CD4-positive, alpha-beta memory T cell (primary cell): Measurements from ENCODE around the gene SOX18. TPM values are rescaled to one million over a fixed set of nuclear protein-coding genes. Genes with fewer than 3 reads are reported as not detected.
A peak's percentile ranks its signal among the peaks of the same experiment; 100 is the strongest.

ENCODE experiments used
- CTCF ChIA-PET: fragments of 350-600 bp; sonication (Branson Sonifier 250); formaldehyde crosslinking; loops from one replicate; lab custom pipeline; 2021; ENCODE audit warnings: inconsistent platforms; ENCODE audit not compliant: partially characterized antibody; lab: Charles Lee
- POLR2A ChIA-PET: fragments of 350-600 bp; sonication (Branson Sonifier 250); formaldehyde crosslinking; loops from one replicate; lab custom pipeline; 2021; ENCODE audit not compliant: partially characterized antibody; lab: Charles Lee
- DNase-seq, 5 donors: peaks; one replicate each; pipeline versions ENCODE4 v3.0.0 to v3.0.0-alpha.2; 2020 to 2022; ENCODE audit warnings: mixed read lengths in 1 of 5
- H3K27ac ChIP-seq: one replicate; pipeline ENCODE4 v1.7.0; 2013; ENCODE audit warnings: low read depth, low read length
- H3K27me3 ChIP-seq: 2 replicates; pipeline ENCODE4 v1.7.0; 2013; ENCODE audit warnings: mild to moderate bottlenecking, low read length, moderate library complexity; ENCODE audit not compliant: insufficient read depth
- H3K36me3 ChIP-seq: 2 replicates; pipeline ENCODE4 v1.7.0; 2013; ENCODE audit warnings: mild to moderate bottlenecking, low read length, moderate library complexity; ENCODE audit not compliant: insufficient read depth
- H3K4me1 ChIP-seq: 2 replicates; pipeline ENCODE4 v1.7.0; 2013; ENCODE audit warnings: mild to moderate bottlenecking, low read length, moderate library complexity; ENCODE audit not compliant: insufficient read depth
- H3K4me3 ChIP-seq, 2 donors: one replicate each; pipeline ENCODE4 v1.7.0; 2013; ENCODE audit warnings: low read length in 2 of 2, mild to moderate bottlenecking in 1 of 2
- H3K9me3 ChIP-seq, 2 donors: one replicate each; pipeline ENCODE4 v1.7.0; 2013; ENCODE audit warnings: low read length in 2 of 2, control low read depth in 1 of 2; ENCODE audit not compliant: control insufficient read depth in 1 of 2
- H3K27ac Mint-ChIP-seq, 7 donors: one replicate each; pipeline ENCODE4 v1.8.0; 2020 to 2021; ENCODE audit warnings: mixed read lengths in 7 of 7, mild to moderate bottlenecking in 6 of 7, inconsistent platforms in 3 of 7, moderate library complexity in 3 of 7
- H3K27me3 Mint-ChIP-seq, 2 donors: one replicate each; pipeline ENCODE4 v1.8.0; 2020 to 2021; ENCODE audit warnings: mixed read lengths in 2 of 2
- H3K36me3 Mint-ChIP-seq, 2 donors: one replicate each; pipeline ENCODE4 v1.8.0; 2020 to 2021; ENCODE audit warnings: mixed read lengths in 2 of 2, inconsistent platforms in 1 of 2, mild to moderate bottlenecking in 1 of 2
- H3K4me1 Mint-ChIP-seq, 4 donors: one replicate each; pipeline ENCODE4 v1.8.0; 2020 to 2021; ENCODE audit warnings: mixed read lengths in 4 of 4, mild to moderate bottlenecking in 1 of 4
- H3K4me3 Mint-ChIP-seq, 8 donors: one replicate each; pipeline ENCODE4 v1.8.0; 2020 to 2021; ENCODE audit warnings: mixed read lengths in 8 of 8, mild to moderate bottlenecking in 7 of 8, moderate library complexity in 6 of 8, inconsistent platforms in 3 of 8
- H3K9me3 Mint-ChIP-seq, 8 donors: one replicate each; pipeline ENCODE4 v1.8.0; 2020 to 2021; ENCODE audit warnings: mixed read lengths in 8 of 8, mild to moderate bottlenecking in 5 of 8, inconsistent platforms in 3 of 8, moderate library complexity in 1 of 8
- intact Hi-C: fragments of 100-400 bp; cut with micrococcal nuclease; formaldehyde crosslinking; loops from one replicate; pipeline ENCODE4 v1.15.1; 2023
- polyA plus RNA-seq, 2 donors: library from polyadenylated mRNA; unstranded; fragments of 300-500 nt; fragmentation: Illumina TruSeq; gene quantifications; one replicate each; pipeline ENCODE4 v1.2.3, GENCODE V29; 2021
- total RNA-seq, 2 experiments: library from RNA; stranded (reverse); gene quantifications; one replicate each; pipeline ENCODE4 v1.2.3, GENCODE V29; 2021

The SOX18 gene
- total and polyA plus RNA-seq, 4 experiments from 2014 or later, result not detected

GRCh38 chr20:64080813-64081623 lies 31.6 kb upstream of the SOX18 start:
- Mint-ChIP-seq H3K4me1 (peaks cover 11 to 56% (median 34%) of the 10 kb centered on the region in 4 donors), H3K36me3 (peaks cover 0 to 10% of the 10 kb centered on the region in 2 donors), H3K9me3 (peaks cover 0 to under 1% (median 0%) of the 10 kb centered on the region in 8 donors), H3K4me3 (peak overlapping the region; percentile 76 to 86 (median 81)), H3K27me3 (no peaks in the 10 kb centered on the region), H3K27ac (peak overlapping the region; percentile 82 to 94 (median 89))
- no peaks in the 10 kb centered on the region for H3K27me3 ChIP-seq
- ChIA-PET POLR2A (interaction anchor here (3.3 kb wide), 1 partner anchor 344 kb away, joined by 22 read pairs; the partner anchor contains the start of gene LIME1), CTCF (interaction anchor here (0.5 to 5.2 kb wide), 5 partner anchors 20 to 41 kb away, joined by 3 to 73 read pairs (median 6); no protein-coding TSS in a partner anchor)
- DNase-seq, result no peak
- peaks cover 42% of the 10 kb centered on the region for H3K4me1 ChIP-seq
- H3K27ac ChIP-seq, result peak overlapping the region; percentile 63
- no peaks in the 10 kb centered on the region for H3K9me3 ChIP-seq
- intact Hi-C loops, result no loop called here
- H3K4me3 ChIP-seq, result no peak overlapping the region
- H3K36me3 ChIP-seq, result peaks cover 5% of the 10 kb centered on the region

DNA sequence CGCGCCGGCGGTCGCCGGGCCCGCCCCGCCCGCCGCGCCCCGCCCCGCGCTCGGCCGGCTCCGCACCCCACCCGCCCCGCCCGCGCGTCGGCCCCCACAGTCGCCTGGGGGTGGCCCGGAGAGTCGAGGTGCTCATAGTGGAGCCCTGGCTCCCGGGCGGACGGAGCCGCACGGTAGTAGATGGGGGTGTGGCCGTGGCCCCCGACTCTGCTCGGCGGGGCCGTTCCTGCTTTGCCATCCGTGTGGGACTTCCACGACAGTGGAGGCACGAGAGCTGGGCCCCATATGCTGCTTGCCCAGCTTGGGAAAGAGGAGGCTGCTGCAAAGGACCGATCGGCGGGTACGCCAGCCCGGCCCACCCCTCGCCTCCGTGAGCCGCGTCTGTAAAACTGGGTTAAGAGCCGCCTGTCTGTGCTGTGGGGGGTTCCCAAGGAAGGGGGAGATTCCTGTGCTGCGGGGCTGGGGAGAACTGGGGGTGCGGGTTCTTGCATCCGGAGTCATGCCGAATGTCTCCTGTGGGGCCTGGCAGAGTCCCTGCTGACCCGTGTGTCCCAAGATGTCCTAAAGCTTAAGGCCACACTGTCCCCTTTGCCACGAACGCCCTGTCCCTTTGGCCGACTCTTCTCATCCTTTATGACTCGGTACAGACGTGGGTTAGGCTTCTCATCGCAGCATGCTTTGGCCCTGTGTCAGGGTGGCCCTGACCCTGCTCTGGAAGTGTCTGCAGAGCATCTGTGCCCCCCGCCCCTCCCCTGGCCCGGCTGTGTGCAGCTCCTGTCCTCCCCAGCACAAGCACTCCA lies 30.8 kb upstream of the SOX18 start, which contains the start of gene OPRL1:
OPRL1 (plus strand) TSS at position 70 of the 800 bp plus-strand sequence. CDS start 12,639 bp downstream, outside the sequence.
- Mint-ChIP-seq H3K27me3 (no peaks in the 10 kb centered on the region), H3K4me3 (peak within 1 kb of the TSS; percentile 86 to 95 (median 90)), H3K27ac (peak within 1 kb of the TSS; percentile 83 to 94 (median 92)), H3K9me3 (no peaks in the 10 kb centered on the region), H3K4me1 (peaks cover 11 to 62% (median 37%) of the 10 kb centered on the region in 4 donors), H3K36me3 (peaks cover 0 to 15% of the 10 kb centered on the region in 2 donors)
- peak within 1 kb of the TSS; percentile 73 to 97 for H3K4me3 ChIP-seq
- POLR2A ChIA-PET, result interaction anchor here (0.9 to 3.5 kb wide), 14 partner anchors 10 to 1076 kb away, joined by 3 to 29 read pairs (median 6); partner anchors contain the start of genes LIME1, PCMTD2, PPDPF and TCEA2
- no peaks in the 10 kb centered on the region for H3K9me3 ChIP-seq
- H3K27me3 ChIP-seq, result no peaks in the 10 kb centered on the region
- intact Hi-C loops, result no loop called here
- peak; percentile 50 to 86 (median 57) for DNase-seq
- H3K36me3 ChIP-seq, result peaks cover 9% of the 10 kb centered on the region
- CTCF ChIA-PET, result interaction anchor here (1.0 to 5.2 kb wide), 6 partner anchors 18 to 176 kb away, joined by 3 to 73 read pairs (median 5); no protein-coding TSS in a partner anchor
- peaks cover 48% of the 10 kb centered on the region for H3K4me1 ChIP-seq
- H3K27ac ChIP-seq, result peak within 1 kb of the TSS; percentile 74

GRCh38 chr20:64079273-64080012 lies 30.0 kb upstream of the SOX18 start, which contains the start of gene RGS19:
TSS of gene RGS19 (minus strand) at chr20:64079518. CDS start at chr20:64076886, 2,632 bp downstream.
- DNase-seq, result peak; percentile 64 to 80 (median 67)
- Mint-ChIP-seq H3K27ac (peak within 1 kb of the TSS; percentile 83 to 93 (median 92)), H3K27me3 (no peaks in the 10 kb centered on the region), H3K9me3 (no peaks in the 10 kb centered on the region), H3K36me3 (peaks cover 0 to 19% of the 10 kb centered on the region in 2 donors), H3K4me3 (peak within 1 kb of the TSS; percentile 86 to 95 (median 90)), H3K4me1 (peaks cover 10 to 61% (median 34%) of the 10 kb centered on the region in 4 donors)
- Histone ChIP-seq H3K4me3 (peak within 1 kb of the TSS; percentile 73 to 97), H3K4me1 (peaks cover 47% of the 10 kb centered on the region), H3K27me3 (no peaks in the 10 kb centered on the region), H3K27ac (peak within 1 kb of the TSS; percentile 74), H3K36me3 (peaks cover 13% of the 10 kb centered on the region), H3K9me3 (no peaks in the 10 kb centered on the region)
- intact Hi-C loops, result loop anchor here (2.0 kb wide), 1 partner anchor 175 kb away; the partner anchor contains the start of gene PCMTD2
- POLR2A ChIA-PET, result interaction anchor here (0.9 to 3.5 kb wide), 15 partner anchors 9 to 1075 kb away, joined by 3 to 29 read pairs (median 7); partner anchors contain the start of genes LIME1, PCMTD2, PPDPF and PRPF6
- CTCF ChIA-PET, result interaction anchor here (0.7 to 2.2 kb wide), 7 partner anchors 10 to 177 kb away, joined by 3 to 7 read pairs (median 4); no protein-coding TSS in a partner anchor

GRCh38 chr20:64078934-64079272 lies 29.5 kb upstream of the SOX18 start:
- Mint-ChIP-seq H3K27ac (peak overlapping the region; percentile 69 to 93 (median 85)), H3K36me3 (peaks cover 0 to 23% of the 10 kb centered on the region in 2 donors), H3K4me1 (peaks cover 7 to 57% (median 31%) of the 10 kb centered on the region in 4 donors), H3K4me3 (peak overlapping the region; percentile 86 to 95 (median 90)), H3K9me3 (no peaks in the 10 kb centered on the region), H3K27me3 (no peaks in the 10 kb centered on the region)
- intact Hi-C loops, result loop anchor here (1.0 to 2.0 kb wide), 2 partner anchors 16 to 176 kb away; partner anchors contain the start of genes PCMTD2 and TCEA2
- DNase-seq, result no peak
- Histone ChIP-seq H3K9me3 (no peaks in the 10 kb centered on the region), H3K4me1 (peaks cover 43% of the 10 kb centered on the region), H3K36me3 (peaks cover 17% of the 10 kb centered on the region), H3K4me3 (peak overlapping the region; percentile 73 to 97), H3K27me3 (no peaks in the 10 kb centered on the region), H3K27ac (peak overlapping the region; percentile 74)
- CTCF ChIA-PET, result interaction anchor here (0.7 to 2.2 kb wide), 7 partner anchors 9 to 177 kb away, joined by 3 to 7 read pairs (median 4); no protein-coding TSS in a partner anchor
- POLR2A ChIA-PET, result interaction anchor here (0.9 to 3.5 kb wide), 15 partner anchors 9 to 1074 kb away, joined by 3 to 29 read pairs (median 7); partner anchors contain the start of genes LIME1, PCMTD2, PPDPF and PRPF6

DNA sequence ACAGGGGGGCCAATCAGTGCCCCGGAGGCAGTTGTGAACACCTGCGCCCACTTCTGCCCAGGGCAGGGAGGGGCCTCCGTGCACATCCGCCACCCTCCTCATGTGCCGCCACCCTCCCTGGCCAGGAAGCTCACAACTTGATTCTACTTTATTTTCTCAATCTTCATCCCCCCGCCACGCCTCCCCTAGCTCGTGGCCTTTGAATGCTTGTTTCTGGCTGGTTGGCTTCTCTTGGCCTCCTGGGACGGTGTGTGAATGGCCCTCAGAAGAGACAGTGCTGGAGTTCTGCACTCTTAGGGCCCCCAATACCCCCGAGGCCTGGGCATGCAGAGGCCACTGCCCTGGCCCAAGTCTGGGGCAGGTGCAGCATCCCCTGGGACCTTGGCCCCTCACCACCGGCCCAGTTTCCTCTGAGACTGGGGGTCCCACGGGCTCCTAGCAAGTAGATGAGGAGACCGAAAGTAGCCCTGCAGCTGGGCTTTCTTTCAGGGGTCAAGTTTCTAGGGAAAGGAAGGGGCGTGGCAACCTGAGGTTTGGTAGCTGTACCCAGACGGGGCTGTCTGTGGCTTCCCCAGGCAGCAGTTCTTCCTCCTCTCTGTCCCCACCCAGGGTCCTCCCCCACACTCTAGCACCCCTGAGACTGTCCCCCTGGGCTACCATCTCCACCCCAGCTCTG lies 28.6 kb upstream of the SOX18 start:
- intact Hi-C loops, result loop anchor here (1.0 to 2.0 kb wide), 2 partner anchors 15 to 177 kb away; partner anchors contain the start of genes PCMTD2 and TCEA2

More for the DNA sequence above, 28.6 kb upstream of the SOX18 start:
- POLR2A ChIA-PET, result interaction anchor here (0.6 to 3.5 kb wide), 13 partner anchors 10 to 1098 kb away, joined by 3 to 29 read pairs (median 12); partner anchors contain the start of genes LIME1, PCMTD2, PPDPF and PRPF6
- no peaks in the 10 kb centered on the region for H3K27me3 Mint-ChIP-seq
- CTCF ChIA-PET, result interaction anchor here (0.9 to 4.0 kb wide), 6 partner anchors 8 to 98 kb away, joined by 3 to 22 read pairs (median 4); partner anchors contain the start of gene SAMD10
- Histone ChIP-seq H3K4me3 (peak overlapping the region; percentile 73 to 97), H3K36me3 (peaks cover 25% of the 10 kb centered on the region), H3K27ac (peak overlapping the region; percentile 74), H3K4me1 (peaks cover 38% of the 10 kb centered on the region), H3K9me3 (no peaks in the 10 kb centered on the region), H3K27me3 (no peaks in the 10 kb centered on the region)
- H3K36me3 Mint-ChIP-seq, result peaks cover 0 to 26% of the 10 kb centered on the region in 2 donors
- DNase-seq, result peak; percentile 68 to 83 (median 71)
- peak overlapping the region; percentile 86 to 95 (median 90) for H3K4me3 Mint-ChIP-seq
- H3K4me1 Mint-ChIP-seq, result peaks cover 6 to 54% (median 29%) of the 10 kb centered on the region in 4 donors
- H3K9me3 Mint-ChIP-seq, result no peaks in the 10 kb centered on the region
- peak overlapping the region; percentile 69 to 92 (median 90) for H3K27ac Mint-ChIP-seq
